ENCODE measurements around the gene GRID1.
"Not testable (repeated sequence)": the region's sequence is repeated elsewhere in the genome, so short reads cannot be mapped to it uniquely, and the experiment has no call there.

GRID1 gene

DNA sequence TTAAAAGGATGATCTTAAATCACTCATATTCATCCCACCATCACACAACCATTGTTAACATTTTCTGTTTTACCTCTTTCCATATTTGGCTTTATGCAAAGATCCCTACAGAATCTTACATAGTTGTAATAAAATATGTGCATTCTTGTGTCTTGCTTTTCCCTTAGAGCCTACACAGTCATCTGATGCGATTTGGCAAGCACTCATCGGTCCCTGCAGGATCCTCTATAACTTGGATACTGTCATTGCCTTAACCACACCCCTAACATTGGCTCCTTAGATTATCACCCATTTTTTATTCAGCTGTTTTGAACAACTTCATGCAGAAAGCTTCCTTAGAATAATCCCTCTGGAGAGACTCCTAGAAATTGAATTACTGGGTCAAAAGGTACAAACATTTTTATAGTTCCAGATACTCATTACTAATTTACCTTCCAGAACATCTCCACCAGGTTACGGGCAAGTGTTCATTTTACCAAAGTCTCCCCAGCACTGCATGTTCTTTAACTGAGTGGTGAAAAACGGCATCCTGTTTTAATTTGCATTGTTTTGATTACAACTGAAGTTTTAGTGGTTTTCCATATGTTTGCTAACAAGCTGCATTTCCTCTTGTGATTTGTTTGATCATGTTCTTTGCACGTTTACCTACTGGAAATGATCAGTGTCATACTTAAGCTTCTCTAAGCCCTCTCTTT lies 268.3 kb downstream of the GRID1 start:
- DNase-seq: no peak

- not testable (repeated sequence) for DNase-seq
These were observed 271.5 kb downstream of the GRID1 start for GRCh38 chr10:86095061-86095460.

- DNase-seq: not testable (repeated sequence)
These were observed 274.3 kb downstream of the GRID1 start for GRCh38 chr10:86092311-86092710.

GRCh38 chr10:86091216-86091615 lies 275.4 kb downstream of the GRID1 start:
- no peak for DNase-seq

DNA sequence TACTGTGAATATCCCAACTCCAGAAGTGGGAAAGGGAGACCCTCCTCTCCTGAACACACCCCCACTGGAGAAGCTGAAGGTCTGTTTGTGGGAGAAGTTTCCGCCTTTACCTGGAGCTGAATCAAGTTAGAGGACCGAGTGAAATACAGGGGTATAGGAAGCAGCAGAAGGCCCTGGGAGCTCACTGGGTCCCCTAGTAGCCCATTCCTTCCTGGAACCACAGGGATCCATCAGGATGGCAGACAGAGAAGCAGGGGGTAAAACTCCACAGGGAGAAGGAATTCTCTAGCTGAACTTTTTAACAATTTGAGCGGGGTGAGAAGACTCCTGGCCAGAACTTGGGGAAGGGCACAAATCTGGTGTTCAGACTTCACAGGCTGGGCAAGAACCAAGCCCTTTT lies 275.8 kb downstream of the GRID1 start:
- no peak for DNase-seq

DNA sequence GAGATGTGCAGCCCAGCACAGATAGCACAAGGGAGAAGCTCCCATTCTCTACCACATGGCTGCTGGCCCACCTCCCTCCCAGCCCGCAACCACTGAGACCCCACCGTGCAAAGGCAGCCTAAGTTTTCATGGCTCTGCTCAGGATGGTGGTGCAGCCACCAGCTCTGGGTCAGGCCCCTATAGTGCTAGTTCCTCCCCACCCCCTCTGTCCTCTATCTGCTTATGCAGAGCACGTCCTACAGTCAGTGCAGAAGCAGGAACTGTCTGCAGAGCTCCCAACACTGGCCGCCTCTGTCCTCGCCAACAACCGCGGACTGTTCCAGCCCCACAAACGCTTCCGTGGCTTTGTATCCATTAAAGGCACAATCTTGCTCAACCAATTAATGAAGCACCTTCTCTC lies 278.9 kb downstream of the GRID1 start:
- no peak for DNase-seq

DNA sequence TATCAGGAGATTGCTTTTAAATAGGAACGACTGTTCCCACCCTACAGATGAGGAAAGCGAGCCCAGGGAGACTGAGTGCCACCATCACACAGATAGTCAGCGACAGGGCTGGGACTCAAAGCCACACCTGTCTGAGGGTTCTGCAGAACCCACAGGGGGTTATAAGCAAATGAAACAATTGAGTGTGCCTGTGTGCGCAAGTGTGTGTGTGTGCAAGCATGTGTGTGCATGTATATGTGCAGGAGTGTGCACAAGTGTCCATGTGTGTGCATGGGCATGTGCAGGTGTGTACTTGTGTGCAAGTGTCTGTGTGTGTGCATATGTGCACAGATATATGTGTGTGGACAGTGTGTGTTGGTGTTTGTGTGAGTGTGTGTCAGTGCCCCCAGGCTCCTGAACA lies 280.2 kb downstream of the GRID1 start:
- DNase-seq: no peak

GRCh38 chr10:86085686-86086085 lies 280.9 kb downstream of the GRID1 start:
- no peak for DNase-seq

GRCh38 chr10:86085136-86085535 lies 281.5 kb downstream of the GRID1 start:
- no peak for DNase-seq

GRCh38 chr10:86084585-86084984 lies 282.0 kb downstream of the GRID1 start:
- DNase-seq: no peak

GRCh38 chr10:86083664-86084175 lies 282.9 kb downstream of the GRID1 start:
- DNase-seq: no peak

DNA sequence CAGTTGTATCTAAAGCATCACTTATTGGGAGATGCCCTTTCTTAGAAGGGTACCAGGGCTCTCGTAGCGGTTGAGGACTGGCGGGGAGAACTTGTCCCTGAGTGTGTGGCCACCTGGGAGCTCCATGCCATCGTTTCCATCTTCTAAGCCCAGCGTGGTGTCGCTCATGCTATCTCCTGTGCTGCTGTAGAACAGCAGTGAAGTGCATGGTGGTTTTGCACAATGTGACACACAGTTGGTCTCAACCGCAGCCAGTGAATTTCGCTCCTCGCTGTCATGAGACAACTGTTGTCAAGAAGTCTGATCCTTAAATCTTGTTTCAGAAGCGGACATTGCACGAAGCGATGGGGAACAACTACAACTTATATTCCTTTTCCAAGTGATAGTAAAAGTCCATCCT lies 283.4 kb downstream of the GRID1 start:
- no peak for DNase-seq

- DNase-seq: no peak
These were observed 284.0 kb downstream of the GRID1 start for GRCh38 chr10:86082556-86082955.

DNA sequence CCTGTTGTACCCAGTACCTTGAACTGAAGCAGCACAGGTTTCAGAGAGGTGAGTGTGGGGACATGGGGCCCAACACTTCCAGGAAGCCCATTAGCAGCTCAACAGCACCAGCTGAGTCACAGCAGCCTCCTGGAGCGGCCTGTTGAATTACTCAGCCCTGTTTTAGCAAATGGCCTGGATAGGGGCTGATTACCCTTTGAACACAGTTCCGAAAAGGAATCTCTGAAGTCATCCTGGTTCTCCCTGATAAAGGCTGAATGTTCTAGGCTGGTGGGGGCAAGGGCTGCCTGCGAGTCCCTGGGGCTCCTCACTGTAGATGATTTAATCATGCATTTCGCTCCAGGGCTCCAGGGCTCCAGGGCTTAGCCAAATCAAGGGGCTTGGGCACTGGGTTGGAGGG lies 287.5 kb downstream of the GRID1 start:
- DNase-seq: no peak

GRCh38 chr10:86078639-86079035 lies 288.0 kb downstream of the GRID1 start:
- DNase-seq: no peak

DNA sequence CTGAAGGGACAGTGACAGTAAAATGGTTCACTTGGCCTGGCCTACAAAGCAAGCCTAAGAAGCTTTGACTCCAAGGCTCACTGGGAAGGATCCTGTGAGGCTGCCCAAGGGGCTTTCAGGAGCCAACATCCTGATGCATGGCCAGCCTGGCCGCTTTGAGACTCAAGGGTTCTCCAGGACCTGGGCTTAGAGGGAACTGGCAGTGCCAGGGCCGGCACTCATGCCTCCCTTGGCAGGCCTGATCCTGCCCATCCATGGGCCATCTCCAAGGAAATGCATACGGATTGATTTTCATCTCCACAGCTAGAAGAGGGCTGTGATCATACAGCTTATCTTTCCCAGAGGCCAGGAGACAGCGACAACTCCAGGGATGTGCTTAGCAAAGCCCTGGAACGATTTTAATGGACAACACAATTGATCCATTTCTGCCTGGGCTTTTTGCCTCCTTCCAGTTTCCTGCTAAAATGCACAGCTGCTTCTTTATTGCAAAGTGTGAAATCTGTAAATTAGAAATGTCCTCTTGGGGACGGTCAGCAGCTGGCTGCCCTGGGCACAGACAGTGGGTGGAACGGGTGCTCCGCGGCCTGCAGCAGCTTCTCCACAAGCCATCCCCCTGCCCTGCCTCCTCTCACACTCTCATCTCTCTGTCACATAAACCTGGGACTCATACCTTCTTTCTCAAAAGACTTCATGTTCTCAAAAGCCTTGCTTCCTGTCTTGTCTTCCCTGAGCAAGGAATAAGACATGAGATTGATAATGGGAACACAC lies 288.5 kb downstream of the GRID1 start:
- no peak for DNase-seq

DNA sequence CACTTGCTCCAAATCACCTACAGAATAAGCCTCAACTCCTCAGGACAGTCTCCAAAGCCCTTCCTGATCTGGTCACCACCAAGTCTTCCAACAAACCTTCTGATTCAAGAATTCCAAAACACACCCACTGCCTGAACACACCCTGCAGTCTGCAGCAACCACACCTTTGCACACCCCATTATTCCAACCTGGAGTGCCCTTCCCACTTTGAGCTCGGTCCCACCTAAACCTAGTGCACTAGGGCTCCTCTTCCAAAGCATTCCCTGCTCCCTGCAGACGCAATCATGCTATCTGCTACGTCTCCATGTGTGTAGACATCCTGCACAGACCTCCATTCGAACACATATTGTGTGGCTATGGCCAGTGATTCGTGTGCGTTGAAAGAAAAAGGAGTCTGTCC lies 289.3 kb downstream of the GRID1 start:
- DNase-seq: no peak

GRCh38 chr10:86076497-86076896 lies 290.1 kb downstream of the GRID1 start:
- not testable (repeated sequence) for DNase-seq

DNA sequence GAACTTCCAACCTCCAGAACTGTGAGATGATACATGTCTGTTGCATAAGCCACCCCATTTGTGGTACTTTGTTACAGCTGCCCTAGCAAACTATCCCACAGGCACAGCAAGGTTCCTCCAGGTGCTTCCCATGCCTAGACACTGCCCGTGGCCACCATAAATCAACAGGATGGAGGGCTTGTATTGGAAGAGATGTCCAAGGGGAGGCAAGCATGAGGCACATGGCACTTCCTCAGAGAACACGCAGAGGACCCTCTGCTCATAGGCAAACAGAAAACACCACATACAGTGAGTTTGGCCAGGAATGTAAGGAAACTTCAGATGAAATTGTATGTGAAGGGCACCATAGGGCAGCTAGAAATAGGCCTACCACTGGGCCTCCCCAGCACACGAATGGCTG lies 291.1 kb downstream of the GRID1 start:
- DNase-seq: no peak

DNA sequence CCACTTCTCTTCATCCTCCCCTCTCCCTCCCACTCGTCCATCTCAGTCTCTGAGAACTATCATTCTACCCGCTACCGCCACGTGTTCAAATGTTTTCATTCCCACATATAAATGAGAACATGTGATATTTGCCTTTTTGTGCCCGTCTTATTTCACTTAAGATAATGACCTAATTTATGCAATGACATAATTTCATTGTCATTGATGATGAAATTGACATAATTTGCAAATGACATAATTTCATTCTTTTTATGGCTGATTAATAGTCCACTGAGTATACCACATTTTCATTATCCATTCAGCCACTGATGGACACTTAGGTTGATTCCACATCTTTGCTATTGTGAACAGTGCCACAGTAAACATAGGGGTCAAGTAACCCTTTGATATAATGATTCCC lies 292.3 kb downstream of the GRID1 start:
- no peak for DNase-seq

- DNase-seq: no peak
These were observed 293.2 kb downstream of the GRID1 start for GRCh38 chr10:86073199-86073977.

DNA sequence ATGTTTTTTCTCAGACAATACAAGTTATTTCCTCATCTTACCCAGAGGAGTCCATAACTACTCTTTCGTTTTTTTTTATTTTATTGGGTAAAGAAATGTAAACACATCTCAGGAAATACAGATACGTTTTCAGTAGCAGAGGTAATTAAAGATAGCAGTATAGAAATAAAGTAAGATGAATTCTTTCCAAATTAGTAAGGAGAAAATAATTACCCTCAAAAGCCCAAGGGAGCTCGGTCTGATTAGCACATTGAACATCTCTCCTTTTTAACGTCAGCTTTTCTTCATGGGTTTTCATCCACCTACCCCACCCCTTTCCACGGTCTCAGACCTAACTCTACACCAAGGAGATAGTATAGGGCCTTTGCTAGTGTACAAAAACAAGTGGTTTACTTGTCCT lies 294.2 kb downstream of the GRID1 start:
- no peak for DNase-seq

DNA sequence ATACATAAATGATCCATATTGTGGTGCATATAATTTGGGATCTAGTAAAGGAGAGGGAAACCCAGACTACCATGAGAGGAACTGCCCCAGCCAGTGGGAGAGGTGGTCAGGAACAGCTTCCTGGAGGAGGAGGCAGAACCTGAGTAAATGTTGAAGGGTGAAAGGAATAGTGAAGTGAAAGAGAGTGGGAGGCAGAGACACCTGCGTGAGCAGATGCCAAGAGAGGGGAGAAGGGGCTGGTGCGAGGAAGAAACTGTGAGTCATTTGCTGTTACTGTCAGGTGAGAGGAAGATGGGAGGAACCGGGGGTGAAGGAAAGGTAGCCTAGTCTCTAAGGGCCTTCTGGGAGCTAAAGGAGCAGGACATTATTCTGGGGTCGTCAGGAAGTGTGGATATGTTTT lies 294.8 kb downstream of the GRID1 start:
- no peak for DNase-seq

GRCh38 chr10:86071145-86071544 lies 295.4 kb downstream of the GRID1 start:
- no peak for DNase-seq
